HepG2 (cell line): ENCODE results near the gene RAP1GAP2. TPM values are rescaled to one million over a fixed set of nuclear protein-coding genes. Genes with fewer than 3 reads are reported as not detected.

Experiments used
- ATF7 ChIP-seq, 2 experiments: fragments of 450-650 bp in 1 of 2; sonication (generic) in 1 of 2; formaldehyde crosslinking in 1 of 2; IDR thresholded peaks; 2 replicates each; pipeline versions ENCODE4 v1.4.0 to v1.6.1; 2016 to 2020; ENCODE audit warnings: antibody characterized with exemption in 1 of 2, mild to moderate bottlenecking in 1 of 2, missing genetic modification reagents in 1 of 2
- BHLHE40 ChIP-seq: IDR thresholded peaks from 2 replicates; pipeline ENCODE4 v1.6.1; 2011; ENCODE audit warnings: low read length, improper control_type of control experiment
- GFI1 ChIP-seq: sonication (generic); formaldehyde crosslinking; IDR thresholded peaks from 2 replicates; pipeline ENCODE4 v1.5.0; 2020; ENCODE audit warnings: missing genetic modification reagents, mild to moderate bottlenecking, borderline replicate concordance
- SIN3B ChIP-seq: fragments of 150-350 bp; IDR thresholded peaks from 2 replicates; pipeline ENCODE4 v1.6.1; 2014; ENCODE audit warnings: low read length
- SIX1 ChIP-seq: sonication (generic); formaldehyde crosslinking; IDR thresholded peaks from 2 replicates; pipeline ENCODE4 v1.4.0; 2020; ENCODE audit warnings: missing genetic modification reagents, borderline replicate concordance
- SMAD1 ChIP-seq: sonication (generic); formaldehyde crosslinking; IDR thresholded peaks from 2 replicates; pipeline ENCODE4 v1.4.0; 2020; ENCODE audit warnings: missing genetic modification reagents, low read depth, mild to moderate bottlenecking, borderline replicate concordance
- ZIK1 ChIP-seq: sonication (generic); formaldehyde crosslinking; IDR thresholded peaks from 2 replicates; pipeline ENCODE4 v1.5.0; 2020; ENCODE audit warnings: mild to moderate bottlenecking, low read depth, missing genetic modification reagents, borderline replicate concordance
- ZNF180 ChIP-seq: sonication (generic); formaldehyde crosslinking; IDR thresholded peaks from 2 replicates; pipeline ENCODE4 v1.4.0; 2020; ENCODE audit warnings: low read depth, missing genetic modification reagents, borderline replicate concordance
- ZNF33A ChIP-seq: sonication (generic); formaldehyde crosslinking; IDR thresholded peaks from 2 replicates; pipeline ENCODE4 v1.5.1; 2020; ENCODE audit warnings: missing genetic modification reagents, mild to moderate bottlenecking, moderate library complexity, borderline replicate concordance
- polyA plus RNA-seq, 8 experiments: library from polyadenylated mRNA; depleted of rRNA in 3 of 8; stranded (reverse) in 7 of 8; unstranded in 1 of 8; fragments of >200 nt; fragmentation: Illumina TruSeq in 4 of 8; extraction: Trizol in 4 of 8; gene quantifications; 2 replicates each; pipeline versions ENCODE4 v1.2.1 to v1.2.3, GENCODE V29; 2011 to 2016; ENCODE audit warnings: low read depth in 4 of 8, missing spikeins in 1 of 8, mixed read lengths in 1 of 8; ENCODE audit not compliant: insufficient read depth in 1 of 8
- total RNA-seq, 5 experiments: library from RNA; depleted of rRNA; stranded (reverse); fragments of >200 nt; fragmentation: Illumina TruSeq; extraction: Trizol; gene quantifications; 2 replicates each; pipeline ENCODE4 v1.2.3, GENCODE V29; 2016; ENCODE audit warnings: low read depth in 1 of 5
- TF ChIP-seq, protein P1 (sequence below): sonication (generic); formaldehyde crosslinking; IDR thresholded peaks from 2 replicates; pipeline ENCODE4 v1.4.0; 2020; ENCODE audit warnings: mild to moderate bottlenecking, missing genetic modification reagents
- TF ChIP-seq, protein P2 (sequence below): sonication (generic); formaldehyde crosslinking; IDR thresholded peaks from 2 replicates; pipeline ENCODE4 v1.5.1; 2020; ENCODE audit warnings: mild to moderate bottlenecking, missing genetic modification reagents, borderline replicate concordance
- TF ChIP-seq, protein P3 (sequence below): sonication (generic); formaldehyde crosslinking; conservative IDR thresholded peaks from 2 replicates; pipeline ENCODE4 v1.4.0; 2020; ENCODE audit warnings: missing genetic modification reagents

Gene RAP1GAP2
- total and polyA plus RNA-seq, 2 of the 13 experiments (the other 11 are each of a cell fraction or from before 2014, with no cell fraction given), result 10.9 to 12.0 TPM

DNA sequence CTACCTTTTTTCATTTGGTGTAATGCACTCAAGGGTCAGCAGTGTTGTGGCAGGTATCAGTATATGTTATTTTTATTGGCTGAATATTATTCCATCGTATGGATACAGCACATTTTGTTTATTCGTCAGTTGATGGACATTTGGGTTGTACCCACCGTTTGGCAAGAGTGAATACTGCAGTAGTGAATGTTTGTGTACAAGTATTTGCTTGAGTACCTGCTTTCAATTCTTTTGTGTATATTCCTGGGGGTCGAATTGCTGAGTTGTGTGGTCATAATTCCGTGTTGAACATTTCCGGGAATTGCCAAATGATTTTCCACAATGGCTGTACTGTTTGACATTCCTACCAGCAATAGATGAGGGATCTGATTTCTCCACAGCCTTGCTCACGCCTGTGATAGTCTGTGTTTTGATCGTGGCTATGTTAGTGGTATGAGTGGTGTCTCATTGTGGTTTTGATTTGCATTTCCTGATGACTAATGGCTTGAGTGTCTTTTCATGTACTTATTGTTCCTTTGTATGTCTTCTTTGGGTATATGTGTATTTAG lies 158.7 kb downstream of the RAP1GAP2 start (continued):
- TF ChIP-seq, protein P1, sequence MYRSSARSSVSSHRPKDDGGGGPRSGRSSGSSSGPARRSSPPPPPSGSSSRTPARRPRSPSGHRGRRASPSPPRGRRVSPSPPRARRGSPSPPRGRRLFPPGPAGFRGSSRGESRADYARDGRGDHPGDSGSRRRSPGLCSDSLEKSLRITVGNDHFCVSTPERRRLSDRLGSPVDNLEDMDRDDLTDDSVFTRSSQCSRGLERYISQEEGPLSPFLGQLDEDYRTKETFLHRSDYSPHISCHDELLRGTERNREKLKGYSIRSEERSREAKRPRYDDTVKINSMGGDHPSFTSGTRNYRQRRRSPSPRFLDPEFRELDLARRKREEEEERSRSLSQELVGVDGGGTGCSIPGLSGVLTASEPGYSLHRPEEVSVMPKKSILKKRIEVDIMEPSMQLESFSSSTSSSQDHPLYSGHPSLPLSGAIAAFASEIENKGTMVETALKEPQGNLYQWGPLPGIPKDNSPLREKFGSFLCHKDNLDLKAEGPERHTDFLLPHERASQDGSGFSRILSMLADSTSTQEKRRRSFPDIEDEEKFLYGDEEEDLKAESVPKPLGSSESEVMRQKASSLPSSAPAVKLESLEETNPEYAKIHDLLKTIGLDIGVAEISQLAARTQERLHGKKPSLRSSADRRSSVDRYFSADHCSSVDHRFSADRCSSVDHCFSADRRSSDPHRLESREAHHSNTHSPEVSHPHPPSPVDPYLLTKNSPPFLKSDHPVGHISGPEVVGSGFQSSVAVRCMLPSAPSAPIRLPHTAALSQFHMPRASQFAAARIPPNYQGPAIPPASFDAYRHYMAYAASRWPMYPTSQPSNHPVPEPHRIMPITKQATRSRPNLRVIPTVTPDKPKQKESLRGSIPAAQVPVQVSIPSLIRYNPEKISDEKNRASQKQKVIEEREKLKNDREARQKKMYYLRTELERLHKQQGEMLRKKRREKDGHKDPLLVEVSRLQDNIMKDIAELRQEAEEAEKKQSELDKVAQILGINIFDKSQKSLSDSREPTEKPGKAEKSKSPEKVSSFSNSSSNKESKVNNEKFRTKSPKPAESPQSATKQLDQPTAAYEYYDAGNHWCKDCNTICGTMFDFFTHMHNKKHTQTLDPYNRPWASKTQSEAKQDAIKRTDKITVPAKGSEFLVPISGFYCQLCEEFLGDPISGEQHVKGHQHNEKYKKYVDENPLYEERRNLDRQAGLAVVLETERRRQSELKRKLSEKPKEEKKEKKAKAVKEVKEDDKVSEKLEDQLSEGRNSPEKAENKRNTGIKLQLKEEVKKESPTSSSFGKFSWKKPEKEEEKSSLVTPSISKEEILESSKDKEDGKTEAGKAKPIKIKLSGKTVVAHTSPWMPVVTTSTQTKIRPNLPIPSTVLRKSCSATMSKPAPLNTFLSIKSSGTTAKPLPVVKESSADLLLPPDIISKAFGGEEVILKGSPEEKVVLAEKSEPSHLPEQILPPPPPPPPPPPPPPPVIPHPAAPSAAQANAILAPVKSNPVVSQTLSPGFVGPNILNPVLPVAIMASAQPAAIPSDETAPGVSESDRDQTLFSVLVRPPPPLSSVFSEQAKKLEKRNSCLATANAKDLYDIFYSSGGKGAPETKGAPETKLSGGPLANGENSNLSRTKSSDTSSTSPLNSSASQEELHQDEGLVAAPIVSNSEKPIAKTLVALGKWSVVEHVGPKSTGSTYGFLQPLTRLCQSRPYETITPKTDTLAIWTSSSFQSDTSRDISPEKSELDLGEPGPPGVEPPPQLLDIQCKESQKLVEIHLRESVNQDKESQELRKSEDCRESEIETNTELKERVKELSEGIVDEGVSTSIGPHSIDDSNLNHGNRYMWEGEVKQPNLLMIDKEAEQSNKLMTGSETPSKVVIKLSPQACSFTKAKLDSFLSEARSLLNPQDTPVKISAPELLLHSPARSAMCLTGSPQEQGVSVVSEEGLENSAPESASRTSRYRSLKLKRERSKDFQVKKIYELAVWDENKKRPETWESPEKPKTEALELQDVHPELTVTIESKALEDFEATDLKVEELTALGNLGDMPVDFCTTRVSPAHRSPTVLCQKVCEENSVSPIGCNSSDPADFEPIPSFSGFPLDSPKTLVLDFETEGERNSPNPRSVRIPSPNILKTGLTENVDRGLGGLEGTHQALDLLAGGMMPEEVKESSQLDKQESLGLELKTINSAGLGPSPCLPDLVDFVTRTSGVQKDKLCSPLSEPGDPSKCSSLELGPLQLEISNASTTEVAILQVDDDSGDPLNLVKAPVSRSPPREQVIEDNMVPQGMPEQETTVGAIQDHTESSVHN, result no peak
- TF ChIP-seq, protein P2, sequence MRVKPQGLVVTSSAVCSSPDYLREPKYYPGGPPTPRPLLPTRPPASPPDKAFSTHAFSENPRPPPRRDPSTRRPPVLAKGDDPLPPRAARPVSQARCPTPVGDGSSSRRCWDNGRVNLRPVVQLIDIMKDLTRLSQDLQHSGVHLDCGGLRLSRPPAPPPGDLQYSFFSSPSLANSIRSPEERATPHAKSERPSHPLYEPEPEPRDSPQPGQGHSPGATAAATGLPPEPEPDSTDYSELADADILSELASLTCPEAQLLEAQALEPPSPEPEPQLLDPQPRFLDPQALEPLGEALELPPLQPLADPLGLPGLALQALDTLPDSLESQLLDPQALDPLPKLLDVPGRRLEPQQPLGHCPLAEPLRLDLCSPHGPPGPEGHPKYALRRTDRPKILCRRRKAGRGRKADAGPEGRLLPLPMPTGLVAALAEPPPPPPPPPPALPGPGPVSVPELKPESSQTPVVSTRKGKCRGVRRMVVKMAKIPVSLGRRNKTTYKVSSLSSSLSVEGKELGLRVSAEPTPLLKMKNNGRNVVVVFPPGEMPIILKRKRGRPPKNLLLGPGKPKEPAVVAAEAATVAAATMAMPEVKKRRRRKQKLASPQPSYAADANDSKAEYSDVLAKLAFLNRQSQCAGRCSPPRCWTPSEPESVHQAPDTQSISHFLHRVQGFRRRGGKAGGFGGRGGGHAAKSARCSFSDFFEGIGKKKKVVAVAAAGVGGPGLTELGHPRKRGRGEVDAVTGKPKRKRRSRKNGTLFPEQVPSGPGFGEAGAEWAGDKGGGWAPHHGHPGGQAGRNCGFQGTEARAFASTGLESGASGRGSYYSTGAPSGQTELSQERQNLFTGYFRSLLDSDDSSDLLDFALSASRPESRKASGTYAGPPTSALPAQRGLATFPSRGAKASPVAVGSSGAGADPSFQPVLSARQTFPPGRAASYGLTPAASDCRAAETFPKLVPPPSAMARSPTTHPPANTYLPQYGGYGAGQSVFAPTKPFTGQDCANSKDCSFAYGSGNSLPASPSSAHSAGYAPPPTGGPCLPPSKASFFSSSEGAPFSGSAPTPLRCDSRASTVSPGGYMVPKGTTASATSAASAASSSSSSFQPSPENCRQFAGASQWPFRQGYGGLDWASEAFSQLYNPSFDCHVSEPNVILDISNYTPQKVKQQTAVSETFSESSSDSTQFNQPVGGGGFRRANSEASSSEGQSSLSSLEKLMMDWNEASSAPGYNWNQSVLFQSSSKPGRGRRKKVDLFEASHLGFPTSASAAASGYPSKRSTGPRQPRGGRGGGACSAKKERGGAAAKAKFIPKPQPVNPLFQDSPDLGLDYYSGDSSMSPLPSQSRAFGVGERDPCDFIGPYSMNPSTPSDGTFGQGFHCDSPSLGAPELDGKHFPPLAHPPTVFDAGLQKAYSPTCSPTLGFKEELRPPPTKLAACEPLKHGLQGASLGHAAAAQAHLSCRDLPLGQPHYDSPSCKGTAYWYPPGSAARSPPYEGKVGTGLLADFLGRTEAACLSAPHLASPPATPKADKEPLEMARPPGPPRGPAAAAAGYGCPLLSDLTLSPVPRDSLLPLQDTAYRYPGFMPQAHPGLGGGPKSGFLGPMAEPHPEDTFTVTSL (CRISPR knock-in tag), result no peak
- no peak for TF ChIP-seq ZNF180 (CRISPR knock-in tag)
- no peak for TF ChIP-seq ZNF33A
- TF ChIP-seq ATF7 (IDR thresholded peaks at IDR 0.05), result peak; percentile 68
- peak; percentile 74; the same call in 1 of the 2 replicates for TF ChIP-seq ATF7 (CRISPR knock-in tag; IDR thresholded peaks at IDR 0.05)
- peak; percentile 68; the same call in 1 of the 2 replicates for TF ChIP-seq GFI1 (CRISPR knock-in tag)
- TF ChIP-seq, protein P3, sequence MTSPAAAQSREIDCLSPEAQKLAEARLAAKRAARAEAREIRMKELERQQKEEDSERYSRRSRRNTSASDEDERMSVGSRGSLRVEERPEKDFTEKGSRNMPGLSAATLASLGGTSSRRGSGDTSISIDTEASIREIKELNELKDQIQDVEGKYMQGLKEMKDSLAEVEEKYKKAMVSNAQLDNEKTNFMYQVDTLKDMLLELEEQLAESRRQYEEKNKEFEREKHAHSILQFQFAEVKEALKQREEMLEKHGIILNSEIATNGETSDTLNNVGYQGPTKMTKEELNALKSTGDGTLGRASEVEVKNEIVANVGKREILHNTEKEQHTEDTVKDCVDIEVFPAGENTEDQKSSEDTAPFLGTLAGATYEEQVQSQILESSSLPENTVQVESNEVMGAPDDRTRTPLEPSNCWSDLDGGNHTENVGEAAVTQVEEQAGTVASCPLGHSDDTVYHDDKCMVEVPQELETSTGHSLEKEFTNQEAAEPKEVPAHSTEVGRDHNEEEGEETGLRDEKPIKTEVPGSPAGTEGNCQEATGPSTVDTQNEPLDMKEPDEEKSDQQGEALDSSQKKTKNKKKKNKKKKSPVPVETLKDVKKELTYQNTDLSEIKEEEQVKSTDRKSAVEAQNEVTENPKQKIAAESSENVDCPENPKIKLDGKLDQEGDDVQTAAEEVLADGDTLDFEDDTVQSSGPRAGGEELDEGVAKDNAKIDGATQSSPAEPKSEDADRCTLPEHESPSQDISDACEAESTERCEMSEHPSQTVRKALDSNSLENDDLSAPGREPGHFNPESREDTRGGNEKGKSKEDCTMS (CRISPR knock-in tag), result no peak
- peak; percentile 79; the same call in 1 of the 2 replicates for TF ChIP-seq SIX1 (CRISPR knock-in tag)
- TF ChIP-seq ZIK1 (CRISPR knock-in tag), result no peak
- TF ChIP-seq SMAD1 (CRISPR knock-in tag), result no peak
- TF ChIP-seq BHLHE40, result peak; percentile 60; the same call in 1 of the 2 replicates
- TF ChIP-seq SIN3B, result no peak
